Activated T-cell treated with anti-CD3 and anti-CD28 coated beads for 48 hours (primary cell): ENCODE data around the gene PLCB2.
A peak's percentile ranks its signal among the peaks of the same experiment; 100 is the strongest.

Experiments used
- DNase-seq: peaks from one replicate; pipeline ENCODE4 v3.0.0-alpha.2; 2020; ENCODE audit warnings: low read depth

PLCB2 gene

GRCh38 chr15:40327457-40327856 is 19.7 kb upstream of the PLCB2 start:
- DNase-seq, result no peak

GRCh38 chr15:40325700-40326099 is 18.0 kb upstream of the PLCB2 start:
- DNase-seq, result no peak

- no peak for DNase-seq
Measured at GRCh38 chr15:40325188-40325587, 17.5 kb upstream of the PLCB2 start.

GRCh38 chr15:40323953-40324937 is 16.5 kb upstream of the PLCB2 start:
- peak; percentile 26 for DNase-seq

GRCh38 chr15:40323239-40323952 is 15.7 kb upstream of the PLCB2 start, which contains the start of gene INAFM2:
Gene INAFM2 (plus strand): TSS chr15:40323692. CDS start chr15:40324056, 364 bp downstream.
- peak; percentile 90 for DNase-seq

- DNase-seq, result no peak
Measured at GRCh38 chr15:40322531-40323238, 14.9 kb upstream of the PLCB2 start.

- DNase-seq, result no peak
Measured at GRCh38 chr15:40320931-40321371, 13.2 kb upstream of the PLCB2 start.

- DNase-seq, result no peak
Measured at GRCh38 chr15:40320409-40320808, 12.7 kb upstream of the PLCB2 start.

- DNase-seq, result no peak
Measured at GRCh38 chr15:40317580-40317979, 9.8 kb upstream of the PLCB2 start.

GRCh38 chr15:40316931-40317330 is 9.2 kb upstream of the PLCB2 start:
- DNase-seq, result no peak

- DNase-seq, result no peak
Measured at GRCh38 chr15:40314723-40315276, 7.1 kb upstream of the PLCB2 start.

- no peak for DNase-seq
Measured at GRCh38 chr15:40313531-40314398, 6.0 kb upstream of the PLCB2 start.

GRCh38 chr15:40312370-40313158 is 4.8 kb upstream of the PLCB2 start:
- no peak for DNase-seq

GRCh38 chr15:40310993-40311392 is 3.3 kb upstream of the PLCB2 start:
- no peak for DNase-seq

- DNase-seq, result peak; percentile 60
Measured at GRCh38 chr15:40310001-40310959, 2.5 kb upstream of the PLCB2 start.

GRCh38 chr15:40309344-40309862 is 1.7 kb upstream of the PLCB2 start:
- no peak for DNase-seq

- DNase-seq, result no peak
Measured at GRCh38 chr15:40306908-40307307, 827 bp downstream of the PLCB2 start.

- DNase-seq, result no peak
Measured at GRCh38 chr15:40306371-40306770, 1.4 kb downstream of the PLCB2 start.

- no peak for DNase-seq
Measured at GRCh38 chr15:40305281-40305680, 2.5 kb downstream of the PLCB2 start.
